ENCODE results near the gene CDH18. TPM values are rescaled to one million over a fixed set of nuclear protein-coding genes. Genes with fewer than 3 reads are reported as not detected.

Gene CDH18
- total and polyA plus RNA-seq, 2 donors (not counting 3 experiments of a cell fraction or from before 2014, with no cell fraction given): 0.06 TPM; not detected in 1

- Histone ChIP-seq H3K9me1 (replicated peaks; ENCODE audit: control insufficient read depth, extremely low read depth, insufficient read depth, low read length) (no peaks in the 10 kb centered on the region), H3K9me3 (replicated peaks; ENCODE audit: control insufficient read depth, insufficient read depth, low read length) (no peaks in the 10 kb centered on the region), H3K9ac (replicated peaks; ENCODE audit: extremely low read depth, insufficient read depth, low read length) (no peak overlapping the region), H3K4me3 (replicated peaks in 1 of 3; ENCODE audit: insufficient read depth in 1 of 3, low read depth in 1 of 3, low read length in 3 of 3) (no peak overlapping the region), H3K4me1 (ENCODE audit: control insufficient read depth, extremely low read depth, insufficient read depth, low read length) (no peaks in the 10 kb centered on the region), H3K27me3 (ENCODE audit: control insufficient read depth in 2 of 2, insufficient read depth in 2 of 2, low read length in 2 of 2) (no peaks in the 10 kb centered on the region), H4K20me1 (replicated peaks; ENCODE audit: control insufficient read depth, extremely low read depth, insufficient read depth, low read length) (no peaks in the 10 kb centered on the region), H3K36me3 (ENCODE audit: control insufficient read depth in 2 of 2, extremely low read depth in 1 of 2, insufficient read depth in 2 of 2, low read length in 2 of 2) (no peaks in the 10 kb centered on the region), H3K79me2 (ENCODE audit: control insufficient read depth, insufficient read depth, low read length) (no peaks in the 10 kb centered on the region), H2AFZ (ENCODE audit: low read depth, low read length) (no peak overlapping the region), H3K4me2 (ENCODE audit: insufficient read depth, low read length) (no peak overlapping the region), H3K27ac (ENCODE audit: insufficient read depth, low read depth, low read length) (no peak overlapping the region)
- intact Hi-C loops (cut with micrococcal nuclease) (no loop called here), dilution Hi-C loops (cut with MboI; ENCODE audit: extremely low pct_ligation_motif_present, low sequenced_read_pairs) (no loop called here)
- FAIRE-seq (no peak), DNase-seq (ENCODE audit: low read depth, low spot score) (no peak)
- no TSS peak for BruUV-seq (replicated peaks)
- CTCF ChIA-PET: no interaction called here
- POLR2A ChIA-PET: no interaction called here
- TF ChIP-seq JUN (IDR thresholded peaks at IDR 0.05; ENCODE audit: borderline replicate concordance, insufficient read depth, insufficient read length, low read depth) (no peak), EZH2 (IDR thresholded peaks at IDR 0.05; ENCODE audit: borderline replicate concordance, low read depth, low read length, severe bottlenecking) (no peak), GATA2 (IDR thresholded peaks at IDR 0.05; ENCODE audit: insufficient read depth, insufficient read length, low read depth, low read length) (no peak), POLR2AphosphoS5 (IDR thresholded peaks at IDR 0.05; ENCODE audit: insufficient read depth, low read depth, low read length) (no peak), POLR2A (IDR thresholded peaks at IDR 0.05; ENCODE audit: low read depth, low read length) (no peak)
These were observed 181.2 kb downstream of the CDH18 start for GRCh38 chr5:19806756-19807155.

GRCh38 chr5:19802686-19803085, 185.3 kb downstream of the CDH18 start:
- dilution Hi-C loops (cut with MboI; ENCODE audit: extremely low pct_ligation_motif_present, low sequenced_read_pairs): no loop called here

More at GRCh38 chr5:19802686-19803085, 185.3 kb downstream of the CDH18 start:
- no peak for DNase-seq (ENCODE audit: low read depth, low spot score)
- Histone ChIP-seq H3K79me2 (ENCODE audit: control insufficient read depth, insufficient read depth, low read length) (no peaks in the 10 kb centered on the region), H3K27me3 (ENCODE audit: control insufficient read depth in 2 of 2, insufficient read depth in 2 of 2, low read length in 2 of 2) (no peaks in the 10 kb centered on the region), H3K9me1 (replicated peaks; ENCODE audit: control insufficient read depth, extremely low read depth, insufficient read depth, low read length) (no peaks in the 10 kb centered on the region), H4K20me1 (replicated peaks; ENCODE audit: control insufficient read depth, extremely low read depth, insufficient read depth, low read length) (no peaks in the 10 kb centered on the region), H2AFZ (ENCODE audit: low read depth, low read length) (no peak overlapping the region), H3K4me3 (replicated peaks in 1 of 3; ENCODE audit: insufficient read depth in 1 of 3, low read depth in 1 of 3, low read length in 3 of 3) (no peak overlapping the region), H3K27ac (ENCODE audit: insufficient read depth, low read depth, low read length) (no peak overlapping the region), H3K4me2 (ENCODE audit: insufficient read depth, low read length) (no peak overlapping the region), H3K4me1 (ENCODE audit: control insufficient read depth, extremely low read depth, insufficient read depth, low read length) (no peaks in the 10 kb centered on the region), H3K9me3 (replicated peaks; ENCODE audit: control insufficient read depth, insufficient read depth, low read length) (no peaks in the 10 kb centered on the region), H3K36me3 (ENCODE audit: control insufficient read depth in 2 of 2, extremely low read depth in 1 of 2, insufficient read depth in 2 of 2, low read length in 2 of 2) (no peaks in the 10 kb centered on the region), H3K9ac (replicated peaks; ENCODE audit: extremely low read depth, insufficient read depth, low read length) (no peak overlapping the region)
- FAIRE-seq: no peak
- ChIA-PET CTCF (no interaction called here), POLR2A (no interaction called here)
- no TSS peak for BruUV-seq (replicated peaks)
- TF ChIP-seq EZH2 (IDR thresholded peaks at IDR 0.05; ENCODE audit: borderline replicate concordance, low read depth, low read length, severe bottlenecking) (no peak), GATA2 (IDR thresholded peaks at IDR 0.05; ENCODE audit: insufficient read depth, insufficient read length, low read depth, low read length) (no peak), CTCF (IDR thresholded peaks at IDR 0.05; ENCODE audit: extremely low read depth in 1 of 2, insufficient read depth in 1 of 2, low read depth in 1 of 2, low read length in 2 of 2) (no peak), POLR2A (IDR thresholded peaks at IDR 0.05; ENCODE audit: low read depth, low read length) (no peak), FOS (IDR thresholded peaks at IDR 0.05; ENCODE audit: borderline replicate concordance, insufficient read depth, low read length) (no peak), MYC (IDR thresholded peaks at IDR 0.05; ENCODE audit: low read depth, low read length) (no peak), JUN (IDR thresholded peaks at IDR 0.05; ENCODE audit: borderline replicate concordance, insufficient read depth, insufficient read length, low read depth) (no peak), MAX (IDR thresholded peaks at IDR 0.05; ENCODE audit: insufficient read depth, insufficient read length) (no peak), POLR2AphosphoS5 (IDR thresholded peaks at IDR 0.05; ENCODE audit: insufficient read depth, low read depth, low read length) (no peak)
- intact Hi-C loops (cut with micrococcal nuclease): no loop called here

Data from endothelial cell of umbilical vein (primary cell).